Smooth muscle cell (in vitro differentiated cells): ENCODE measurements around the gene ERAL1. TPM values are rescaled to one million over a fixed set of nuclear protein-coding genes. Genes with fewer than 3 reads are reported as not detected.

Experiments used
- DNase-seq: peaks from one replicate; lab custom pipeline; 2025; ENCODE audit not compliant: unreplicated experiment; lab: John Stamatoyannopoulos, UW
- H2AFZ ChIP-seq: fragments of 200-600 bp; sonication (generic); 2 replicates; pipeline ENCODE4 v1.6.0; 2016; ENCODE audit warnings: antibody characterized with exemption, low read depth, mild to moderate bottlenecking
- H3F3A ChIP-seq: fragments of 200-600 bp; sonication (generic); 2 replicates; pipeline ENCODE4 v1.6.0; 2017; ENCODE audit warnings: antibody characterized with exemption, low read depth
- H3K27ac ChIP-seq: fragments of 200-600 bp; sonication (generic); 2 replicates; pipeline ENCODE4 v1.5.1; 2016; ENCODE audit warnings: low read depth, mild to moderate bottlenecking
- H3K27me3 ChIP-seq: fragments of 200-600 bp; sonication (generic); 2 replicates; pipeline ENCODE4 v1.6.1; 2016; ENCODE audit warnings: low read depth, mild to moderate bottlenecking
- H3K36me3 ChIP-seq: fragments of 200-600 bp; sonication (generic); 2 replicates; pipeline ENCODE4 v1.5.1; 2016; ENCODE audit warnings: low read depth
- H3K4me1 ChIP-seq: fragments of 200-600 bp; sonication (generic); 2 replicates; pipeline ENCODE4 v1.5.1; 2016; ENCODE audit warnings: low read depth
- H3K4me2 ChIP-seq: fragments of 200-600 bp; sonication (generic); 2 replicates; pipeline ENCODE4 v1.6.0; 2016; ENCODE audit warnings: mild to moderate bottlenecking
- H3K4me3 ChIP-seq: fragments of 200-600 bp; sonication (generic); 2 replicates; pipeline ENCODE4 v1.5.1; 2016; ENCODE audit warnings: mild to moderate bottlenecking
- H3K79me2 ChIP-seq: fragments of 200-600 bp; sonication (generic); 2 replicates; pipeline ENCODE4 v1.6.0; 2016; ENCODE audit warnings: low read depth, mild to moderate bottlenecking
- H3K9ac ChIP-seq: fragments of 200-600 bp; sonication (generic); 2 replicates; pipeline ENCODE4 v1.6.0; 2016; ENCODE audit warnings: low read depth
- H3K9me3 ChIP-seq: fragments of 200-600 bp; sonication (generic); replicated peaks from 2 replicates; pipeline ENCODE4 v1.5.1; 2016; ENCODE audit warnings: low read depth
- H4K20me1 ChIP-seq: fragments of 200-600 bp; sonication (generic); 2 replicates; pipeline ENCODE4 v1.6.0; 2016; ENCODE audit warnings: low read depth
- CTCF ChIP-seq: fragments of 200-600 bp; sonication (generic); IDR thresholded peaks from 2 replicates; pipeline ENCODE4 v1.5.1; 2017; ENCODE audit warnings: borderline replicate concordance, mild to moderate bottlenecking, antibody characterized with exemption; ENCODE audit not compliant: insufficient read depth, poor library complexity, severe bottlenecking
- WGBS: methylation state at CpG from one replicate; pipeline ENCODE4 v1.1.7; 2016; ENCODE audit warnings: low lambda C conversion rate; 5-methylcytosine and 5-hydroxymethylcytosine counted together
- polyA plus RNA-seq: library from polyadenylated mRNA; unstranded; fragments of >200 nt; fragmentation: Nextera tagmentation; extraction: Ambion mirVana; gene quantifications from 2 replicates; pipeline ENCODE4 v1.2.1, GENCODE V29; 2016
- total RNA-seq: library from RNA; depleted of rRNA; stranded (reverse); fragments of >200 nt; gene quantifications from 2 replicates; pipeline ENCODE4 v1.2.3, GENCODE V29; 2014

Gene ERAL1
- total and polyA plus RNA-seq, 2 experiments from 2014 or later, result 30.0 to 59.3 TPM

DNA sequence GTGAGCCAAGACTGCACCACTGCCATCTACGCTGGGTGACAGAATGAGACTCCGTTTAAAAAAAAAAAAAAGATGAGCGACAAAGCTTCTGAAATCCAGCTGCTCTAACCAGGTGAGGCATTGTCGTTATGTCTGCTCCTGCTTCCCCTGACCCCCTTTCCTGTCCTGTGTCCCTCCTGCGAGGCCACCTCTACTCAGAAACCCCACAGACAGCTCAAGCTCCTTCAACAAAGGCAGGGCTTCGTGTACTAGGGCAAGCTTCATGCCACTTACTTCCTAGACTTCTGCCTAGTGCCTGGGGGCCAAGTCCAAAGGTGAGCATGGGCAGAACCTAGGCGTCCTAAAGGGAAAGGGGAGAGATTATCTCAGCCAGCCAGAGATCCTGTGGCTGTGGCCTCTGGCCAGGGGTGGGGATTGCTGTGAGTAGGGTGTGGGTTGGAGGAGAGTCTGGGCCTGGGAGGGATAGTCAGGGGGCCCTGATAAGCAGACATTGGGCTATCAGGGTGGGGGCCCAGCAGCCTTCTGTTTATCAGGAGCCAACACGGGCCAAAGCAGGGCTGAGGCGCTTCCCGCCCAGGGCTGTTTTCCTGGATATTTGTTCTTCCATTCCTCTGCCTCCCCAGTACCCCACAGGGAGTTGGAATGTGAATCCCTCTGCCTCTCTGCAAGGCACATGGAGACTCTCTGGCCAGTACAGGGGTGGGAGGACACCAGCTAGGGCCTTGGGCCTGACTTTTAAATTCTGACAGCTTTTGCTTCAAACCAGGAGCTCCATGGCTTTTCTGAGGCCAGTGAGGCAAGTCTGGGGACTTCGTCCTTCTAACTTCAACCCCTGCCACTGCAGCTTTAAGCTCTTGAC lies 10.4 kb downstream of the ERAL1 start:
- no peak overlapping the region for H3K9ac ChIP-seq
- DNase-seq, result no peak
- H2AFZ ChIP-seq, result no peak overlapping the region
- no peaks in the 10 kb centered on the region for H4K20me1 ChIP-seq
- 80% methylated on average over 11 of the region's 11 CpGs for WGBS
- H3K4me3 ChIP-seq, result no peak overlapping the region
- no peaks in the 10 kb centered on the region for H3F3A ChIP-seq
- TF ChIP-seq CTCF, result no peak
- H3K27ac ChIP-seq, result no peak overlapping the region
- H3K4me2 ChIP-seq, result no peak overlapping the region
- H3K27me3 ChIP-seq, result no peaks in the 10 kb centered on the region
- H3K36me3 ChIP-seq, result no peaks in the 10 kb centered on the region
- no peaks in the 10 kb centered on the region for H3K4me1 ChIP-seq
- no peaks in the 10 kb centered on the region for H3K9me3 ChIP-seq
- H3K79me2 ChIP-seq, result no peaks in the 10 kb centered on the region

DNA sequence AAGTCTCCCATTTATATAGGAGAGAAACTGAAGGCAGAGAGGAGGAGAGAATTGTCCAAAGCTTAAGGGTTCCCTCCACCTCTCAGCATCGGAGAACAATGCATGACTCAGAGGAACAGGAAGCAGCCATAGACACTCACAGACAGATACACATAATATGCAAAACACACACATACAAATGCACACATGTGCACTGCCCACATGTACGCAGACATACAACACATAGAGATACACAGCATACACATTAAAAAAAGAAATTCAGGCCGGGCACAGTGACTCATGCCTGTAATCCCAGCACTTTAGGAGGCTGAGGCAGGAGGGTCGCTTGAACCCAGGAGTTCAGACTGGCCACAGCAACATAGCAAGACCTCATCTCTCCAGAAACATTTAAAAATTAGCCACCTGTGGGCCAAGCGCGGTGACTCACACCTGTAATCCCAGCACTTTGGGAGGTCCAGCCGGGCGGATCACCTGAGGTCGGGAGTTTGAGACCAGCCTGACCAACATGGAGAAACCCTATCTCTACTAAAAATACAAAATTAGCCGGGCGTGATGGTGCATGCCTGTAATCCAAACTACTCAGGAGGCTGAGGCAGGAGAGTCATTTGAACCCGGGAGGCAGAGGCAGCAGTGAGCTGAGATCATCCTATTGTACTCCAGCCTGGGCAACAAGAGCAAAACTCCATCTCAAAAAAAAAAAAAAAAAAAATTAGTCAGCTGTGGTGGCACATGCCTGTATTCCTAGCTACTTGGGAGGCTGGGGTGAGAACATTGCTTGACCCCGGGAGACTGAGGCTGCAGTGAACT lies 11.3 kb downstream of the ERAL1 start:
- Histone ChIP-seq H2AFZ (no peak overlapping the region), H4K20me1 (no peaks in the 10 kb centered on the region), H3K4me2 (no peak overlapping the region), H3F3A (peaks cover 3% of the 10 kb centered on the region), H3K4me3 (no peak overlapping the region), H3K27ac (no peak overlapping the region), H3K9ac (no peak overlapping the region), H3K4me1 (no peaks in the 10 kb centered on the region), H3K36me3 (no peaks in the 10 kb centered on the region), H3K9me3 (no peaks in the 10 kb centered on the region), H3K27me3 (no peaks in the 10 kb centered on the region), H3K79me2 (no peaks in the 10 kb centered on the region)
- no peak for DNase-seq
- 91% methylated on average over 13 of the region's 13 CpGs for WGBS
- TF ChIP-seq CTCF, result no peak

GRCh38 chr17:28867276-28867675 lies 12.5 kb downstream of the ERAL1 start:
- no peak overlapping the region for H3K4me3 ChIP-seq
- no peaks in the 10 kb centered on the region for H3K9me3 ChIP-seq
- no peaks in the 10 kb centered on the region for H3K36me3 ChIP-seq
- no peaks in the 10 kb centered on the region for H3K27me3 ChIP-seq
- no peaks in the 10 kb centered on the region for H3K4me1 ChIP-seq
- DNase-seq, result no peak
- H3K4me2 ChIP-seq, result no peak overlapping the region
- H2AFZ ChIP-seq, result no peak overlapping the region
- TF ChIP-seq CTCF, result no peak
- peaks cover 5% of the 10 kb centered on the region for H3F3A ChIP-seq
- no peak overlapping the region for H3K27ac ChIP-seq
- H4K20me1 ChIP-seq, result no peaks in the 10 kb centered on the region
- no peaks in the 10 kb centered on the region for H3K79me2 ChIP-seq
- WGBS, result 93% methylated on average over 7 of the region's 7 CpGs
- H3K9ac ChIP-seq, result no peak overlapping the region
